PC-3 (cell line): ENCODE data around the gene TST. TPM values are rescaled to one million over a fixed set of nuclear protein-coding genes. Genes with fewer than 3 reads are reported as not detected.

Source experiments
- ATAC-seq: fragments of 200-7000 bp; cut with Tn5 transposase; 2 replicates; pipeline ENCODE4 v1.9.1; 2020; ENCODE audit warnings: mild to moderate bottlenecking, moderate library complexity
- BruUV-seq: library from RNA; stranded (reverse); fragments of 400-500 nt; replicated peaks from 2 replicates; lab custom pipeline; 2021; lab: Mats Ljungman, UMichigan
- CTCF ChIA-PET: fragments of 300-600 bp; sonication (Branson Sonifier 250); formaldehyde crosslinking; loops from one replicate; lab custom pipeline; 2022; ENCODE audit warnings: antibody characterized with exemption; lab: Charles Lee
- POLR2A ChIA-PET: fragments of 300-600 bp; sonication (Branson Sonifier 250); formaldehyde crosslinking; loops from one replicate; lab custom pipeline; 2022; ENCODE audit warnings: antibody characterized with exemption; ENCODE audit not compliant: unreplicated experiment; lab: Charles Lee
- DNase-seq: peaks from one replicate; pipeline ENCODE4 v3.0.0-alpha.2; 2015
- H2AFZ ChIP-seq: fragments of 300-600 bp; sonication (generic); 2 replicates; pipeline ENCODE4 v1.6.0; 2016; ENCODE audit warnings: antibody characterized with exemption, low read length
- H3F3A ChIP-seq: fragments of 300-600 bp; sonication (generic); one replicate; pipeline ENCODE4 v1.6.0; 2017; ENCODE audit warnings: antibody characterized with exemption, low read length, control low read depth, mild to moderate bottlenecking; ENCODE audit not compliant: unreplicated experiment
- H3K27ac ChIP-seq: fragments of 300-600 bp; sonication (generic); 2 replicates; pipeline ENCODE4 v1.5.1; 2016; ENCODE audit warnings: mild to moderate bottlenecking, low read length
- H3K27me3 ChIP-seq: fragments of 300-600 bp; sonication (generic); 2 replicates; pipeline ENCODE4 v1.6.1; 2016; ENCODE audit warnings: low read length, mixed read lengths
- H3K36me3 ChIP-seq: fragments of 300-600 bp; sonication (generic); 2 replicates; pipeline ENCODE4 v1.6.1; 2016; ENCODE audit warnings: low read depth, mixed run types, low read length, mixed read lengths
- H3K4me1 ChIP-seq: fragments of 300-600 bp; sonication (generic); 2 replicates; pipeline ENCODE4 v1.5.1; 2016; ENCODE audit warnings: low read length; ENCODE audit not compliant: insufficient read depth
- H3K4me2 ChIP-seq: fragments of 300-600 bp; sonication (generic); 2 replicates; pipeline ENCODE4 v1.6.0; 2016; ENCODE audit warnings: low read length
- H3K4me3 ChIP-seq: fragments of 300-600 bp; sonication (generic); 2 replicates; pipeline ENCODE4 v1.5.1; 2016; ENCODE audit warnings: mild to moderate bottlenecking, low read length, mixed read lengths
- H3K79me2 ChIP-seq: fragments of 300-600 bp; sonication (generic); 2 replicates; pipeline ENCODE4 v1.6.1; 2017; ENCODE audit warnings: low read length, mixed read lengths
- H3K9ac ChIP-seq: fragments of 300-600 bp; sonication (generic); 2 replicates; pipeline ENCODE4 v1.6.0; 2016; ENCODE audit warnings: mild to moderate bottlenecking, low read length
- H3K9me2 ChIP-seq: fragments of 300-600 bp; sonication (generic); replicated peaks from 2 replicates; pipeline ENCODE4 v1.6.1; 2016; ENCODE audit warnings: mixed run types, low read length, mixed read lengths
- H3K9me3 ChIP-seq: fragments of 300-600 bp; sonication (generic); 2 replicates; pipeline ENCODE4 v1.6.1; 2016; ENCODE audit warnings: low read length, mixed read lengths
- H4K20me1 ChIP-seq: fragments of 300-600 bp; sonication (generic); 2 replicates; pipeline ENCODE4 v1.6.1; 2016; ENCODE audit warnings: low read length, mixed read lengths
- CTCF ChIP-seq: fragments of 300-600 bp; sonication (generic); conservative IDR thresholded peaks from 2 replicates; pipeline ENCODE4 v1.5.1; 2017; ENCODE audit warnings: antibody characterized with exemption, low read depth, mild to moderate bottlenecking, low read length
- EZH2 ChIP-seq: fragments of 300-600 bp; sonication (generic); IDR thresholded peaks from one replicate; pipeline ENCODE4 v1.6.1; 2017; ENCODE audit warnings: antibody characterized with exemption, mild to moderate bottlenecking, low read length; ENCODE audit not compliant: unreplicated experiment
- EZH2phosphoT487 ChIP-seq: fragments of 300-600 bp; sonication (generic); IDR thresholded peaks from 2 replicates; pipeline ENCODE4 v1.6.1; 2018; ENCODE audit warnings: mild to moderate bottlenecking, antibody characterized with exemption, low read length, borderline replicate concordance
- intact Hi-C: fragments of 100-400 bp; cut with micrococcal nuclease; formaldehyde crosslinking; loops from 2 replicates; pipeline ENCODE4 v1.9.0; 2023
- total RNA-seq: library from RNA; depleted of rRNA; stranded (reverse); fragments of >200 nt; gene quantifications from 2 replicates; pipeline ENCODE4 v1.2.3, GENCODE V29; 2014

TST gene
- total RNA-seq, 1 experiment from 2014 or later: 35.9 TPM

DNA sequence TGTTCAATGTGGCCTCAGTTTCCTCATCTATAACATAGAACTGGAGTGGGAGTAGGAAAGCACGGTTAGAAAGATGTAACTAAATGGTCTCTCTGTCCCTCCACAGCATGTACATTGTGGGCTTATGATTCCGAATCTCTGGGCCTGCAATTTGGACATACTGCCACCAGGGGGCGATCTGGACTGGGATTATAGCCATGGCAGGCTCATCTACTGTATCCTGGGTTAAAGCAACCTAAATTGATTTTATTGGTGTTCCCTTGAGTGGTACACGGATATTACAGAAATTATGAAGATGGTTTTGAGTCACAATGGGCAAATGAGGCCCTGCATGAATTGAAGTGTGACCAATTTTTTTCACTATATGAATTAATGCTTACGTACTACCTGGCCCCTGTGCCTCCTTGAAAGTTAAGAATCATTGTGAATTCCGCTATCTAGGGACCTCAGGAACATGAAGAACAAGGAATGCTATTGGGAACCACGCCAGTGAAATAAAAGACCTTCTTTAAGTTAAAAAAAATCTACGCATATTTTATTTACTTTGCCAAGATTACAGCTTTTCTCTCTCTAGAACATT is 32.9 kb downstream of the TST start:
- no peak overlapping the region for H3K4me3 ChIP-seq
- TF ChIP-seq CTCF: peak; percentile 86
- TF ChIP-seq EZH2phosphoT487: no peak
- DNase-seq: peak; percentile 65
- no peaks in the 10 kb centered on the region; the same call in 1 of the 2 replicates for H3K36me3 ChIP-seq
- no peak overlapping the region for H2AFZ ChIP-seq
- no peak overlapping the region for H3K27ac ChIP-seq
- no peaks in the 10 kb centered on the region for H4K20me1 ChIP-seq
- no peak overlapping the region for H3K9ac ChIP-seq
- no peaks in the 10 kb centered on the region for H3K79me2 ChIP-seq
- ATAC-seq: no peak
- intact Hi-C loops: loop anchor here (1.0 to 2.0 kb wide), 2 partner anchors 58 to 212 kb away; no protein-coding TSS in a partner anchor
- peaks cover 16% of the 10 kb centered on the region for H3K27me3 ChIP-seq
- H3K4me2 ChIP-seq: no peak overlapping the region
- H3F3A ChIP-seq: no peaks in the 10 kb centered on the region
- no peaks in the 10 kb centered on the region for H3K4me1 ChIP-seq
- BruUV-seq: no TSS peak
- no peaks in the 10 kb centered on the region for H3K9me3 ChIP-seq
- ChIA-PET POLR2A (no interaction called here), CTCF (no interaction called here)
- no peaks in the 10 kb centered on the region for H3K9me2 ChIP-seq

- TF ChIP-seq EZH2phosphoT487: no peak
- TF ChIP-seq EZH2: no peak
- no peak for TF ChIP-seq CTCF
- Histone ChIP-seq H3K4me1 (no peaks in the 10 kb centered on the region), H3K4me3 (no peak overlapping the region), H3K79me2 (no peaks in the 10 kb centered on the region), H3K27ac (no peak overlapping the region), H3K4me2 (no peak overlapping the region), H3K27me3 (peaks cover 6% of the 10 kb centered on the region; the same call in 1 of the 2 replicates), H3K9me3 (no peaks in the 10 kb centered on the region), H3K36me3 (no peaks in the 10 kb centered on the region; the same call in 1 of the 2 replicates), H4K20me1 (no peaks in the 10 kb centered on the region), H3K9ac (no peak overlapping the region), H3F3A (no peaks in the 10 kb centered on the region), H3K9me2 (no peaks in the 10 kb centered on the region), H2AFZ (no peak overlapping the region)
- ChIA-PET CTCF (no interaction called here), POLR2A (no interaction called here)
- intact Hi-C loops: no loop called here
- BruUV-seq: no TSS peak
- ATAC-seq: no peak
- no peak for DNase-seq
These were observed 33.9 kb downstream of the TST start for GRCh38 chr22:36985211-36985889.

- H2AFZ ChIP-seq: no peak overlapping the region
- no peak overlapping the region for H3K4me3 ChIP-seq
- no peaks in the 10 kb centered on the region for H3K9me3 ChIP-seq
- H3K27me3 ChIP-seq: no peaks in the 10 kb centered on the region
- H3K27ac ChIP-seq: no peak overlapping the region
- intact Hi-C loops: no loop called here
- POLR2A ChIA-PET: no interaction called here
- no peak overlapping the region for H3K4me2 ChIP-seq
- H3K9ac ChIP-seq: no peak overlapping the region
- H4K20me1 ChIP-seq: no peaks in the 10 kb centered on the region
- H3K9me2 ChIP-seq: no peaks in the 10 kb centered on the region
- H3K79me2 ChIP-seq: no peaks in the 10 kb centered on the region
- no peaks in the 10 kb centered on the region; the same call in 1 of the 2 replicates for H3K36me3 ChIP-seq
- ATAC-seq (no peak), DNase-seq (no peak)
- peak; percentile 38 for TF ChIP-seq CTCF
- TF ChIP-seq EZH2phosphoT487: no peak
- H3F3A ChIP-seq: no peaks in the 10 kb centered on the region
- BruUV-seq: no TSS peak
- CTCF ChIA-PET: interaction anchor here (0.6 kb wide), 1 partner anchor 581 kb away, joined by 3 read pairs; no protein-coding TSS in a partner anchor
- no peaks in the 10 kb centered on the region for H3K4me1 ChIP-seq
These were observed 37.1 kb downstream of the TST start for GRCh38 chr22:36982136-36982535.
